ENCODE measurements around the gene OTUD4. TPM values are rescaled to one million over a fixed set of nuclear protein-coding genes. Genes with fewer than 3 reads are reported as not detected.

The OTUD4 gene
- total and polyA plus RNA-seq, 9 of the 15 experiments (the other 6 are each of a cell fraction or from before 2014, with no cell fraction given), result 4.2 to 29.0 (median 24.8) TPM

GRCh38 chr4:145179281-145179860, 1.0 kb downstream of the OTUD4 start (continued):
- no peak for TF ChIP-seq ATF6 (CRISPR knock-in tag; IDR thresholded peaks at IDR 0.05)
- TF ChIP-seq SAFB (IDR thresholded peaks at IDR 0.05; ENCODE audit: borderline replicate concordance, low read depth, low read length), result no peak; the same call in 1 of the 2 replicates
- TF ChIP-seq, protein P1, sequence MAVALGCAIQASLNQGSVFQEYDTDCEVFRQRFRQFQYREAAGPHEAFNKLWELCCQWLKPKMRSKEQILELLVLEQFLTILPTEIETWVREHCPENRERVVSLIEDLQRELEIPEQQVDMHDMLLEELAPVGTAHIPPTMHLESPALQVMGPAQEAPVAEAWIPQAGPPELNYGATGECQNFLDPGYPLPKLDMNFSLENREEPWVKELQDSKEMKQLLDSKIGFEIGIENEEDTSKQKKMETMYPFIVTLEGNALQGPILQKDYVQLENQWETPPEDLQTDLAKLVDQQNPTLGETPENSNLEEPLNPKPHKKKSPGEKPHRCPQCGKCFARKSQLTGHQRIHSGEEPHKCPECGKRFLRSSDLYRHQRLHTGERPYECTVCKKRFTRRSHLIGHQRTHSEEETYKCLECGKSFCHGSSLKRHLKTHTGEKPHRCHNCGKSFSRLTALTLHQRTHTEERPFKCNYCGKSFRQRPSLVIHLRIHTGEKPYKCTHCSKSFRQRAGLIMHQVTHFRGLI (CRISPR knock-in tag; IDR thresholded peaks at IDR 0.05), result no peak
- TF ChIP-seq ZNF57 (CRISPR knock-in tag; IDR thresholded peaks at IDR 0.05), result no peak

DNA sequence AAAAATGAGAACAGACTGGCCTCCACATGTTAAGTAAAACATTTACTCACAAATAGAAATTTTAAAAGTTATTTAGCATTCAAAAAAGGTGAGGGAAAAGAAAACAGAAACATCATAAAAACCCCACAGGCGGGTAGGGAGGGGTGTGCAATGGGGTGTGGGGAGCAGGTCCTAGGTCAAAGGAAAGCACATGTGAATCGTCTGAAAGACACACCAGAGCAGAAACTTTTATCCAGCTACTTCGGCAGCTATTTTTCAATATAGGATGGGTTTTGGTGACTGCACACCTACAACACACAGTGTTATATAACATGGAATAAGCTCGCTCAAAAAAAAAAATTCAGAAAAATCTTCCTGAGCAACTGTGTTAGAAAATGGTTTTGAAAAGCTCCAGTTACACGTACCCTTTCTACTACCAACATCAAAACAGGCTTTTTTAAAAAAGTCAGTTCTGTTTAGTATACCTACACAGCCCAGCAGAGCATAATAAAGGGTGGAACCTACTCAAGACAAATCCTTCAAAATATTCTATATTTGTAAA, 1.6 kb downstream of the OTUD4 start:
- H3K4me3 ChIP-seq, result peak overlapping the region; percentile 75
- intact Hi-C loops (cut with micrococcal nuclease) (loop anchor here (2.0 kb wide), 2 partner anchors 22 to 80 kb away; partner anchors contain the start of genes ABCE1 and ANAPC10), in situ Hi-C loops (cut with MboI) (no loop called here)
- DNase-seq (ENCODE audit: extremely low read depth in 1 of 4, low spot score in 3 of 4) (peak in 2 of 4 experiments; percentile 43 to 49), ATAC-seq (peak; percentile 33), FAIRE-seq (peak; percentile 6)
- peaks cover 15 to 25% of the 10 kb centered on the region in 2 experiments for H3K4me1 ChIP-seq (replicated peaks in 1 of 2; ENCODE audit: control insufficient read depth in 2 of 2, insufficient read depth in 2 of 2, low read length in 2 of 2)
- no TSS peak for BruUV-seq (replicated peaks)
- H3K4me2 ChIP-seq (ENCODE audit: insufficient read depth, low read length), result peak overlapping the region; percentile 93
- H4K20me1 ChIP-seq (replicated peaks; ENCODE audit: control insufficient read depth, insufficient read depth, low read length), result peaks cover 7% of the 10 kb centered on the region; the same call in 1 of the 2 replicates
- 0% methylated on average over 5 of the region's 5 CpGs for WGBS (ENCODE audit: insufficient coverage, low coverage, missing lambda C conversion rate)
- no peaks in the 10 kb centered on the region for H3K9me1 ChIP-seq (ENCODE audit: control insufficient read depth, insufficient read depth, low read length)
- H3K79me2 ChIP-seq (ENCODE audit: control insufficient read depth, insufficient read depth, low read length), result peaks cover 69% of the 10 kb centered on the region
- peak overlapping the region; percentile 87; the same call in 1 of the 2 replicates for H2AFZ ChIP-seq (ENCODE audit: low read depth, low read length)
- peak overlapping the region; percentile 45 to 98; a peak in 3 of 4 replicates for H3K9ac ChIP-seq (ENCODE audit: insufficient read depth in 1 of 2, low read depth in 2 of 2, low read length in 2 of 2)
- CTCF ChIA-PET (ENCODE audit: low intra/inter-chr PET ratio), result no interaction called here
- peaks cover 24% of the 10 kb centered on the region; the same call in 2 of the 3 replicates for H3K36me3 ChIP-seq (ENCODE audit: control insufficient read depth, insufficient read depth, low read length)
- H3K27ac ChIP-seq (ENCODE audit: extremely low read depth, low read depth, low read length), result peak overlapping the region; percentile 97
- no peaks in the 10 kb centered on the region for H3K27me3 ChIP-seq (ENCODE audit: control insufficient read depth in 2 of 2, insufficient read depth in 2 of 2, low read length in 2 of 2)
- H3K9me3 ChIP-seq (replicated peaks; ENCODE audit: control insufficient read depth, insufficient read depth, low read depth, low read length), result no peaks in the 10 kb centered on the region; the same call in 1 of the 2 replicates
- POLR2A ChIA-PET, result interaction anchor here (1.2 to 1.5 kb wide), 2 partner anchors 8 to 17 kb away, joined by 5 to 7 read pairs; no protein-coding TSS in a partner anchor
- no peak for TF ChIP-seq LEF1 (IDR thresholded peaks at IDR 0.05)
- TF ChIP-seq MXI1 (IDR thresholded peaks at IDR 0.05; ENCODE audit: low read depth, low read length), result peak; percentile 45
- TF ChIP-seq TBP (optimal IDR thresholded peaks at IDR 0.05; ENCODE audit: low read depth, low read length), result peak; percentile 2
- 0 out of 2 replicates have a peak, but pooled peaks have one; percentile 23 for TF ChIP-seq AFF4 (CRISPR knock-in tag; IDR thresholded peaks at IDR 0.05)
- 0 out of 2 replicates have a peak, but pooled peaks have one; percentile 23 for TF ChIP-seq MYC (IDR thresholded peaks at IDR 0.05; ENCODE audit: low read depth, low read length)
- no peak for TF ChIP-seq MYC (CRISPR knock-in tag; IDR thresholded peaks at IDR 0.05; ENCODE audit: borderline replicate concordance, low read depth)
- TF ChIP-seq YY1 (IDR thresholded peaks at IDR 0.05; ENCODE audit: borderline replicate concordance in 1 of 3, control insufficient read depth in 1 of 3, extremely low read depth in 1 of 3, insufficient read depth in 3 of 3, insufficient read length in 1 of 3, insufficient replicate concordance in 2 of 3, low read depth in 1 of 3, low read length in 2 of 3), result peak in 1 of 3 experiments; percentile 30

Data from K562 (cell line).